MM.1S (cell line): ENCODE measurements around the gene KLHL3.

Experiments
- DNase-seq: peaks from one replicate; pipeline ENCODE4 v3.0.0-alpha.2; 2015
- H2AFZ ChIP-seq: fragments of 300-600 bp; sonication (generic); 2 replicates; pipeline ENCODE4 v1.6.0; 2016; ENCODE audit warnings: antibody characterized with exemption, low read length
- H3F3A ChIP-seq: fragments of 300-600 bp; sonication (generic); 2 replicates; pipeline ENCODE4 v1.6.1; 2016; ENCODE audit warnings: mild to moderate bottlenecking, antibody characterized with exemption, low read length, moderate library complexity, mixed read lengths; ENCODE audit not compliant: insufficient read depth
- H3K27ac ChIP-seq: fragments of 300-600 bp; sonication (generic); 2 replicates; pipeline ENCODE4 v1.5.1; 2016; ENCODE audit warnings: mild to moderate bottlenecking, low read length
- H3K27me3 ChIP-seq: fragments of 300-600 bp; sonication (generic); replicated peaks from 2 replicates; pipeline ENCODE4 v1.6.0; 2016; ENCODE audit warnings: low read length; ENCODE audit not compliant: insufficient read depth
- H3K36me3 ChIP-seq: fragments of 300-600 bp; sonication (generic); replicated peaks from 2 replicates; pipeline ENCODE4 v1.6.1; 2016; ENCODE audit warnings: mild to moderate bottlenecking, low read length, mixed read lengths; ENCODE audit not compliant: insufficient read depth
- H3K4me1 ChIP-seq: fragments of 300-600 bp; sonication (generic); 2 replicates; pipeline ENCODE4 v1.6.1; 2016; ENCODE audit warnings: low read length, mixed read lengths
- H3K4me2 ChIP-seq: fragments of 300-600 bp; sonication (generic); 2 replicates; pipeline ENCODE4 v1.6.0; 2016; ENCODE audit warnings: low read depth, low read length
- H3K4me3 ChIP-seq: fragments of 300-600 bp; sonication (generic); 2 replicates; pipeline ENCODE4 v1.5.1; 2016; ENCODE audit warnings: low read length, mixed read lengths
- H3K79me2 ChIP-seq: fragments of 300-600 bp; sonication (generic); 2 replicates; pipeline ENCODE4 v1.6.1; 2016; ENCODE audit warnings: mixed run types, low read length, mixed read lengths
- H3K9ac ChIP-seq: fragments of 300-600 bp; sonication (generic); 2 replicates; pipeline ENCODE4 v1.6.1; 2016; ENCODE audit warnings: low read length, mixed read lengths
- H3K9me2 ChIP-seq: fragments of 300-600 bp; sonication (generic); replicated peaks from 2 replicates; pipeline ENCODE4 v1.6.1; 2016; ENCODE audit warnings: mild to moderate bottlenecking, low read length, mixed read lengths; ENCODE audit not compliant: insufficient read depth
- H3K9me3 ChIP-seq: fragments of 300-600 bp; sonication (generic); replicated peaks from 2 replicates; pipeline ENCODE4 v1.6.1; 2016; ENCODE audit warnings: mild to moderate bottlenecking, low read length, mixed read lengths; ENCODE audit not compliant: insufficient read depth
- H4K20me1 ChIP-seq: fragments of 300-600 bp; sonication (generic); 2 replicates; pipeline ENCODE4 v1.6.1; 2016; ENCODE audit warnings: mild to moderate bottlenecking, low read length, moderate library complexity, mixed read lengths; ENCODE audit not compliant: insufficient read depth
- EZH2 ChIP-seq: fragments of 300-600 bp; sonication (generic); optimal IDR thresholded peaks from 2 replicates; pipeline ENCODE3; 2017; ENCODE audit warnings: low read depth, mild to moderate bottlenecking, antibody characterized with exemption, low read length, mixed read lengths
- EZH2phosphoT487 ChIP-seq: fragments of 300-600 bp; sonication (generic); IDR thresholded peaks from 2 replicates; pipeline ENCODE4 v1.6.1; 2018; ENCODE audit warnings: antibody characterized with exemption, low read length
- TF ChIP-seq, protein P1 (sequence below): fragments of 300-600 bp; sonication (generic); IDR thresholded peaks from 2 replicates; pipeline ENCODE4 v1.5.1; 2016; ENCODE audit warnings: antibody characterized with exemption, low read length, mixed read lengths

KLHL3 gene

DNA sequence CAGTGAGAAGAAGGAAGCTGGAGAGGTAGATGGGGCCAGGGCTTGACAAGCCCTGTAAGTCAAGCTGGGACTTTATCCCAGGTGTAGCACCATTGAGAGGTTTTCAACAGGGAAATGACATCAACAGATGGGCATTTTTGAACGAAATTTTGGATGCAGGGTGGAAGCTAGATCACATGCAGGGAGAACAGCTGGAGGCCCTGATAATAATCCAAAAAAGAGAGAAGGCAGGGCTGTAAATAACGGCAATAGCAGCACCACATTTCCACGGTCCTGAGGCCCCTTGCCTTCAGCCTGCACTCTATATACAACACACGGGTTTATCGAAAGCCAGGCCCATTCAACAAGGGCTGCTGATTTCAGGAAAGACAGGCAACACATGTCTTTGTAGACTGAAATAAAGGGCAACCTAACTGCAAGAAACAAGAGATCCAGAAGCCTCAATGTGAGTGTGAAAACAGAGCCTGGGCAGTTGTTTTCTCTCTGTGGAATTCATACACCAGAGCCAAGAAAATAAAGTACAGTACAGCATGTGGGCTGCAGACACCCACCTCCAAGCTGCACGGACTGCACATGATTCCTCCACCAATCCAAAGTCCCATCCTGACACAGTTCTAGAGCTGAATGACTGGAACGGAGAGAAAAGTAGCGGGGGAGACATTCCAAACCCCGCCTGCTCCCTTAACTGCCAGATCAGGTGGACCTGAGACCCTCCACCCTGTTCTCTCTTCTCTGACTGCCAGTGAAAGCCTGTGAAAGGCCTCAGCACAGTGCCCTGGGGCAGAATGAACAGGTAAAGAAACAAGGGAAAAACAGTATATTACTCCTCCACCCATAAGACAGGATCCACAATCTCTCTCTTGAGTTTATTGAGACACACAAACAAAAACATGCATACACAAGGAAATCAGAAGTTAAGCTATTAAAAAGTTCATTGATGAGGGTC is 36.3 kb downstream of the KLHL3 start:
- Histone ChIP-seq H3K4me3 (no peak overlapping the region), H3K4me1 (no peaks in the 10 kb centered on the region), H4K20me1 (no peaks in the 10 kb centered on the region), H3K27ac (no peak overlapping the region), H3K79me2 (no peaks in the 10 kb centered on the region), H3K27me3 (no peaks in the 10 kb centered on the region), H3K9ac (no peak overlapping the region), H3K4me2 (no peak overlapping the region), H3F3A (no peaks in the 10 kb centered on the region), H3K9me3 (no peaks in the 10 kb centered on the region), H2AFZ (no peak overlapping the region), H3K9me2 (no peaks in the 10 kb centered on the region), H3K36me3 (no peaks in the 10 kb centered on the region)
- no peak for DNase-seq
- TF ChIP-seq EZH2phosphoT487: no peak
- TF ChIP-seq, protein P1, sequence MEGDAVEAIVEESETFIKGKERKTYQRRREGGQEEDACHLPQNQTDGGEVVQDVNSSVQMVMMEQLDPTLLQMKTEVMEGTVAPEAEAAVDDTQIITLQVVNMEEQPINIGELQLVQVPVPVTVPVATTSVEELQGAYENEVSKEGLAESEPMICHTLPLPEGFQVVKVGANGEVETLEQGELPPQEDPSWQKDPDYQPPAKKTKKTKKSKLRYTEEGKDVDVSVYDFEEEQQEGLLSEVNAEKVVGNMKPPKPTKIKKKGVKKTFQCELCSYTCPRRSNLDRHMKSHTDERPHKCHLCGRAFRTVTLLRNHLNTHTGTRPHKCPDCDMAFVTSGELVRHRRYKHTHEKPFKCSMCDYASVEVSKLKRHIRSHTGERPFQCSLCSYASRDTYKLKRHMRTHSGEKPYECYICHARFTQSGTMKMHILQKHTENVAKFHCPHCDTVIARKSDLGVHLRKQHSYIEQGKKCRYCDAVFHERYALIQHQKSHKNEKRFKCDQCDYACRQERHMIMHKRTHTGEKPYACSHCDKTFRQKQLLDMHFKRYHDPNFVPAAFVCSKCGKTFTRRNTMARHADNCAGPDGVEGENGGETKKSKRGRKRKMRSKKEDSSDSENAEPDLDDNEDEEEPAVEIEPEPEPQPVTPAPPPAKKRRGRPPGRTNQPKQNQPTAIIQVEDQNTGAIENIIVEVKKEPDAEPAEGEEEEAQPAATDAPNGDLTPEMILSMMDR: no peak
- no peak for TF ChIP-seq EZH2

DNA sequence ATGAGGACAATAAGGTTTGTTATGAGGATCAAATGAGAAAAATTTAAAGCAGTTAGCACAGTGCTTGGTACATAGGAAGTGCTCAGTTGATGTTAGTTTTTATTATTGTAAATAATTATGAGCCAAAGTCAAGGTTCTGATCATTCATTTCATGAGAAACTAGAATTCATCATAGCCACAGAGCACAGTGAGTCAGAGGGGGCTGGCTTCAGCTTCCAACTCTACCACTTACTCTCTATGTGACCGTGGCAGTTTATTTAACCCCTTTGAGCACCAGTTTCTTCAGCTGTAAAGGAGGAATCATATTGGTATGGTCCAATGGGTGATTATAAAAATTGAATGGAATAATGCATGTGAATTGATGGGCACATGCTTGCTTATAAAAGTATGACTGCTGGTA is 39.4 kb downstream of the KLHL3 start:
- Histone ChIP-seq H3K9me3 (no peaks in the 10 kb centered on the region), H3K9me2 (no peaks in the 10 kb centered on the region), H3K36me3 (no peaks in the 10 kb centered on the region), H3K27me3 (no peaks in the 10 kb centered on the region), H3F3A (no peaks in the 10 kb centered on the region), H3K79me2 (no peaks in the 10 kb centered on the region), H3K4me3 (no peak overlapping the region), H3K4me2 (no peak overlapping the region), H3K27ac (no peak overlapping the region), H2AFZ (no peak overlapping the region), H3K4me1 (0 out of 2 replicates have a peak, but pooled peaks cover 5% of the 10 kb centered on the region), H4K20me1 (no peaks in the 10 kb centered on the region), H3K9ac (no peak overlapping the region)
- TF ChIP-seq EZH2 (no peak), EZH2phosphoT487 (no peak)
- TF ChIP-seq, protein P1: no peak
- DNase-seq: no peak

DNA sequence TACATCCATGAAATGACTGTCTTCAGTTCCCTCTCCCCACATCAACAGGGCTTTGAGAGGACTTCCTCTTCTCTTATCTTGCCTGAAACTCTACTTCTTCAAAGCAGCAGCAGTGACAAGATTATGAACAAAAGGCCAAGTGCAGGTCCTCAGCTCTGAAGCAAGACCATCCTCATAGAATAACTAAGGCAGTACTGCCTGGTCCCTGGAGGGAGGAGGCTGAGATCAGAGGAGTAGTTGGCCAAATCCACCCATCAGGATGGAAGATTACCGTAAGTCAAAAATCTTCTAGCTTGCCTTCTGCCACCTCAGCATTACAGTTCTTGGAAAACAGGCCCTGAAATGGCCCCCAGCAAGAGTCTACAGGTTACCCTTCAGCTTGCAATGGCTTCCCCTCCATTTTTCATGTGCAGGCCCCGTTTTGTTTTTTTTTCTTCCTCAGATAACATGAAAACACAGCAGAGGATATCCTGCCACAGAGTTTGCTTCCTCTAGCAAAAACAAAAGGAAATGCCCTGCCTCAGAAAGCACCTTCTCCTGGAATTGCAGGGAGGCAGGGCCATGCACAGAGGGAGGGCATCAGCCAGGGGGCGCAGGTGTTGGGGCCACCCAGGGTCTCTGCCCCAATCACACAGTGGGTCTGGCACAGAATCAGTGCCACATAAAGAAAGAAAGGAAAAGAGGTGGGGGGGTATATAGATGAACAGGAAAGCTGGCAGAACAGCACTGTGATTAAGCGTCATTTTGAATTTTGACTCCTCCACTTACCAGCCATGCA is 40.0 kb downstream of the KLHL3 start:
- Histone ChIP-seq H3K79me2 (no peaks in the 10 kb centered on the region), H2AFZ (no peak overlapping the region)

More for the DNA sequence above, 40.0 kb downstream of the KLHL3 start:
- Histone ChIP-seq H3K27me3 (no peaks in the 10 kb centered on the region), H3K27ac (no peak overlapping the region), H3K9me3 (no peaks in the 10 kb centered on the region), H3K4me2 (no peak overlapping the region), H3K9ac (no peak overlapping the region), H3K4me3 (no peak overlapping the region), H3F3A (no peaks in the 10 kb centered on the region), H3K9me2 (no peaks in the 10 kb centered on the region), H3K36me3 (no peaks in the 10 kb centered on the region), H4K20me1 (no peaks in the 10 kb centered on the region), H3K4me1 (0 out of 2 replicates have a peak, but pooled peaks cover 5% of the 10 kb centered on the region)
- TF ChIP-seq, protein P1: no peak
- TF ChIP-seq EZH2phosphoT487 (no peak), EZH2 (no peak)
- no peak for DNase-seq
